Right lobe of liver (tissue), 4 donors: ENCODE measurements around the gene RDH12.

ENCODE experiments used
- CTCF ChIP-seq, 4 donors: fragments of 200-600 bp in 3 of 4; fragments of 450-650 bp in 1 of 4; IDR thresholded peaks; one replicate each; pipeline versions ENCODE4 v1.5.1 to v1.8.0; 2016 to 2022; ENCODE audit warnings: antibody characterized with exemption in 4 of 4, mild to moderate bottlenecking in 2 of 4
- POLR2A ChIP-seq: fragments of 450-650 bp; IDR thresholded peaks from one replicate; pipeline ENCODE4 v1.6.1; 2017; ENCODE audit warnings: antibody characterized with exemption, mild to moderate bottlenecking
- donor health status: DM: no; HTN: no; CAD: no.
- donor health status: DM: no; HTN: no; CAD: no.
- donor health status: DM: no; HTN: yes; CAD: no.

- TF ChIP-seq POLR2A (no peak), CTCF (IDR thresholded peaks at IDR 0.05) (no peak)
Observed at GRCh38 chr14:67663633-67664032, 38.1 kb upstream of the RDH12 start.
